ENCODE results near the gene POFUT1.

- TF ChIP-seq TAF1 (IDR thresholded peaks at IDR 0.05; ENCODE audit: borderline replicate concordance, insufficient read depth, low read length) (no peak), POLR2AphosphoS5 (IDR thresholded peaks at IDR 0.05; ENCODE audit: low read depth, low read length) (no peak)
Measured at GRCh38 chr20:32248043-32248442, 40.4 kb downstream of the POFUT1 start.

Measured in PFSK-1 (cell line).